Activated CD4-positive, alpha-beta T cell treated with anti-CD3 and anti-CD28 coated beads for 36 hours (primary cell): ENCODE measurements around the gene HAAO. TPM values are rescaled to one million over a fixed set of nuclear protein-coding genes. Genes with fewer than 3 reads are reported as not detected.

Experiments
- ATAC-seq: fragments of 200-7000 bp; cut with Tn5 transposase; one replicate; pipeline ENCODE4 v1.10.0; 2021; ENCODE audit warnings: mild to moderate bottlenecking, moderate library complexity
- CTCF ChIA-PET: fragments of 350-600 bp; sonication (Branson Sonifier 250); formaldehyde crosslinking; loops from one replicate; lab custom pipeline; 2021; ENCODE audit warnings: antibody characterized with exemption; lab: Charles Lee
- POLR2A ChIA-PET: fragments of 350-600 bp; sonication (Branson Sonifier 250); formaldehyde crosslinking; loops from one replicate; lab custom pipeline; 2021; ENCODE audit warnings: antibody characterized with exemption, inconsistent platforms; lab: Charles Lee
- DNase-seq: peaks from one replicate; pipeline ENCODE4 v3.0.0-alpha.2; 2020
- H3K27ac Mint-ChIP-seq: one replicate; pipeline ENCODE4 v1.8.0; 2021; ENCODE audit warnings: mixed read lengths
- H3K27me3 Mint-ChIP-seq: one replicate; pipeline ENCODE4 v1.8.0; 2021; ENCODE audit warnings: mixed read lengths
- H3K36me3 Mint-ChIP-seq: one replicate; pipeline ENCODE4 v1.8.0; 2021; ENCODE audit warnings: low read depth, mixed read lengths
- H3K4me1 Mint-ChIP-seq: one replicate; pipeline ENCODE4 v1.8.0; 2021; ENCODE audit warnings: mixed read lengths
- H3K4me3 Mint-ChIP-seq: one replicate; pipeline ENCODE4 v1.8.0; 2021; ENCODE audit warnings: mild to moderate bottlenecking, moderate library complexity, mixed read lengths
- H3K9me3 Mint-ChIP-seq: one replicate; pipeline ENCODE4 v1.8.0; 2021; ENCODE audit warnings: low read depth, mixed read lengths
- intact Hi-C, 2 experiments: fragments of 100-400 bp; cut with DNase I in 1 of 2; cut with micrococcal nuclease in 1 of 2; formaldehyde crosslinking; loops; one replicate each; pipeline versions ENCODE4 v1.14.2 to v1.15.1; 2022 to 2024; cut with DNase I, micrococcal nuclease
- total RNA-seq, 2 experiments: library from RNA; stranded (reverse); gene quantifications; one replicate each; pipeline ENCODE4 v1.2.3, GENCODE V29; 2021

The HAAO gene
- total RNA-seq, 2 experiments from 2014 or later: 0.86 to 1.2 TPM

DNA sequence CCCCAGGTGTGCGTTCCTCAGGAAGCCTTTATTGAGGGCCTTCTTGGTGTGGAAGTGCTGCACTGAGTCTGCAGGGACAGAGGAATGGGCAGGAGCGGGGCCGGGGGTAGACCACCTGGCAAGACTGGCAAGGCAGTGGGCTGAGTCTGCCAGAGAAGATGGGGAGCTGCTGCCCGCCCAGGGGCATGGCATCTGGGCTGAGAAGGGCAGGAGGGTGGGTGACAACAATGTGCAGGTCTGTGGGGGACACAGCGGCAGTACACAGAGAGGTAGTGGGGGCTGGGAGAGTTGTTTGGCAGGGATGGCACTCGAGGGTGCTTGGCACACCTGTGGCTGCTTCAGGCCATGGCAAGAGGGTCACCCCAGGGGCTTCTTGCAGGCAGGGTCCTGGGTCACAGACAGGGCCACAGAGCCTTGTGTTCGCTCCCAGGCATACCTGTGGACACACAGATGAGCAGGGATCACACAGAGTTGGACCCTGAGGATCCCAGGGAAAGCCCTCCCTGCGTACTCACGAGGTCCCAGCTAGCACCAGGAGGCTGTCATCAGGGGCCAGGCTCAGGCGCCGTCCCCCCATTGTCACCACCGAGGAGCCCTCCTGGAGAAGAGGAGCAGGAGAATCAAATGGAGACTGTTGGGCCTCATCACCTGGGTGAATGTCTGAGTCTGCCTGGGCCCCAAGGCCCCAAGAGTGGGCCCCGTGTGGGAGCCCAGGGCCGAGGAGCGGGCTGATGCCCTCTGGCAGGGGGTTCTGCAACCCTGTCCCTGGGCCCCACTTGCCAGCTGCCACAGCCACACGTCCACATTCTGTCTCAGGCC lies 25.1 kb downstream of the HAAO start:
- Mint-ChIP-seq H3K27ac (no peak overlapping the region), H3K9me3 (no peaks in the 10 kb centered on the region), H3K27me3 (no peaks in the 10 kb centered on the region), H3K36me3 (no peaks in the 10 kb centered on the region), H3K4me1 (no peaks in the 10 kb centered on the region), H3K4me3 (no peak overlapping the region)
- no peak for DNase-seq
- ATAC-seq: no peak
- POLR2A ChIA-PET: no interaction called here
- intact Hi-C loops: no loop called here
- CTCF ChIA-PET: no interaction called here

DNA sequence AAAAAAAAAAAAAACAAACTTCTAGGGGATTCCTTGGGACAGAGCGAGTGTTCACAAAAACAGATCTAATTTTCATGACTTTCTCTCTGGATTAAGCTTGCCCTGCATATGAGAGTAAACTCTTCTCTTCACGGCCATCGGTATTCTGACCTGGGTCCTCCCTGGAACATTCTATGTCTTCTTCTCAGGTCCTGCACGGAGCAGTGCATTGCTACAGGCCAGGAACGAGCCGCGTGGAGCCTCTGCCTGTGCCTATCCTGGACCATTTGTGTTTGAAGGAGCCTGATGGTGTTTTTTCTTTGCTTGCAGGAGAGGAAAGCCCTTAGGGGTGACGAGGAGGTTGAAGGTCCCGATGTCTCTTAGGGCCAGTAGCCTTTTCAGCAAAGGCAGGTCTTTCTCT lies 26.7 kb downstream of the HAAO start:
- no peak for ATAC-seq
- no peaks in the 10 kb centered on the region for H3K9me3 Mint-ChIP-seq
- ChIA-PET CTCF (no interaction called here), POLR2A (no interaction called here)
- H3K36me3 Mint-ChIP-seq: no peaks in the 10 kb centered on the region
- H3K4me3 Mint-ChIP-seq: no peak overlapping the region
- DNase-seq: no peak
- intact Hi-C loops: no loop called here
- H3K27me3 Mint-ChIP-seq: no peaks in the 10 kb centered on the region
- no peak overlapping the region for H3K27ac Mint-ChIP-seq
- H3K4me1 Mint-ChIP-seq: no peaks in the 10 kb centered on the region

DNA sequence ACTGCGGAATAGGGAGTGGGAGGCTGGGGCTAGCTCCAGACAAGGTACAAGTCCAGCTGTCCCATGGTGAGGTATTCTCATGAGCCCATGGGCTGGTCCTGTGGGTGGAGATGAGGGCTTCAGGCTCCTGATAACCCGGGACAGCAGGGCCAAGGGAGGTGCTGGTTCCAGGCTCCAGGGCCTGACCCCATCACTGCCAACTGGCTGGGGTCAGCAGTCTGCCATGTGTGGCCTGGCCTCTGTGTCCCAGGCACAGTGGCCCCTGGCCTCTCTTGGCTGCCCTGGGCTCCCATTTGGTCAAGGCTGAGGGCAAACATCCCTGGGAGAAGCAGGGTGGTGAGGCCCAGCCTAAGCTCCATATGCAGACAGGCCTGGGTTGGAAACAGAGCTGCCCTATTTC lies 27.5 kb downstream of the HAAO start:
- Mint-ChIP-seq H3K9me3 (no peaks in the 10 kb centered on the region), H3K4me1 (no peaks in the 10 kb centered on the region), H3K27ac (no peak overlapping the region), H3K4me3 (no peak overlapping the region), H3K27me3 (no peaks in the 10 kb centered on the region), H3K36me3 (no peaks in the 10 kb centered on the region)
- DNase-seq: no peak
- no peak for ATAC-seq
- ChIA-PET CTCF (no interaction called here), POLR2A (no interaction called here)
- intact Hi-C loops: no loop called here

DNA sequence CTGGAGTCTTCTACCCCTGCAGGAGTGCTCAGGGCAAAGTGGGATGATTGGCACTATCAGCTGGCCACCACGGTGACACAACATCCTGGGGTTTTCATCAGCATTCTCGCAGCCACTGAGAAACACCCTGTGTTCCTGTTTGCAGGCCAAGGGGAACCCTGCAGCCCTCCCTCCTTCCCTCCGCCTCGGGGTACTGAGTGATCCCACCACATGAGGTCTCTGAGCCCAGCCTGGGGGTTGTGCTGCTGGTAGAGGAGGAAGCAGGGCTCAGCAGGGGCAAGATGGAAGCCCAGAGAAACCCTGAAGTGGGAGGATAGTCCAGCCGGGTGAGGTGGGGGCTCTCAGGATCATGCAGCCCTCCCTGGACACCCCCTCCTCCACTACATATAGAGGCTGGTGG lies 28.3 kb downstream of the HAAO start, which contains the start of gene OXER1:
Gene OXER1 (minus strand): TSS at position 40 of the 400 bp plus-strand sequence. CDS start 73 bp downstream, outside the sequence.
- Mint-ChIP-seq H3K27ac (no peak within 1 kb of the TSS), H3K4me3 (no peak within 1 kb of the TSS), H3K9me3 (no peaks in the 10 kb centered on the region), H3K36me3 (no peaks in the 10 kb centered on the region), H3K4me1 (no peaks in the 10 kb centered on the region), H3K27me3 (no peaks in the 10 kb centered on the region)
- ATAC-seq (no peak), DNase-seq (no peak)
- POLR2A ChIA-PET: no interaction called here
- CTCF ChIA-PET: no interaction called here
- intact Hi-C loops: no loop called here

DNA sequence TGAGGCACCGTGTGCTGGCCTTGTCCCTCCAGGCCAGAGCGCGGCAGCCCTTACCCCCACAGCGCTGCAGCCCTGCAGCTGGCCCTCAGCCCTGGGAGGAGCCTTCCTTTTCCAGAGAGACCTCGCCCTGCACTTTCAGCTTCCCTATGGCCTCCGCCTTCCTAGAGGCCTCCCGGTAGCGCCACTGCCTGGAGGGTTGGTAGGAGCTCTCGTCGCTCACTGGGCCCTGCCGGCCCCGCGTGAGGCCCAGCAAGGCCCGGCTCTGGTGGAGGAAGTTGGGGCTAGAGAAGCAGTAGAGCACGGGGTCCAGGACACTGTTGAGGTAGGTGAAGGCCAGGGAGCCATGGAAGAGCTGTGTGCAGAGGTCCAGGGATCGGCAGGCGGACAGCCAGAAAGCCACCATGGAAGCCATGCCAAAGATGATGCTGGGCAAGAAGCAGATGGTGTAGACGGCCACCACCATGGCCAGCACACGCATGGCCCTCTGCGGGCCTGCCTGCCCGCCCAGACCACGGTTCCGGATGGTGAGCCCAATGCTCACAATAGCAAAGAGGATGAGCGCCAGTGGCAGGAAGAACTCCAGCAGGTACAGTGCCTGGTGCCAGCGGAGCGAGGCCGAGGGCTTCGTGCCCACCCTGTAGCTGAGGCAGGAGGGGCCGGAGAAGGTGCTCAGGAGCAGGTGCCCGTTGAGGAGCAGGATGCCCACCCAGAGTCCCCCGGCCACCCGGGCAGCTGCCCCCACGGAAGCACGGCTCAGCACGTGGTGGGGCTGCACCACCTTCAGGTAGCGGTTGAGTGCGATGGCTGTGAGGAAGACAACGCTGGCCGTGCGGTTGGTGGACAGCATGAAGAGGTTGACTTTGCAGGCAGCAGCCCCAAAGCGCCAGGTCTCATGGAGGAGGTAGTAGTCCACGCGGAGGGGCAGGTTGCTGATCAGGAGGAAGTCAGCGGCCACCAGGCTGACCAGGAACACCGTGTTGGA lies 29.3 kb downstream of the HAAO start:
- ATAC-seq (no peak), DNase-seq (no peak)
- ChIA-PET CTCF (no interaction called here), POLR2A (no interaction called here)
- H3K36me3 Mint-ChIP-seq: no peaks in the 10 kb centered on the region
- no peak overlapping the region for H3K27ac Mint-ChIP-seq
- H3K9me3 Mint-ChIP-seq: no peaks in the 10 kb centered on the region
- intact Hi-C loops: no loop called here
- no peaks in the 10 kb centered on the region for H3K4me1 Mint-ChIP-seq
- no peaks in the 10 kb centered on the region for H3K27me3 Mint-ChIP-seq
- no peak overlapping the region for H3K4me3 Mint-ChIP-seq

DNA sequence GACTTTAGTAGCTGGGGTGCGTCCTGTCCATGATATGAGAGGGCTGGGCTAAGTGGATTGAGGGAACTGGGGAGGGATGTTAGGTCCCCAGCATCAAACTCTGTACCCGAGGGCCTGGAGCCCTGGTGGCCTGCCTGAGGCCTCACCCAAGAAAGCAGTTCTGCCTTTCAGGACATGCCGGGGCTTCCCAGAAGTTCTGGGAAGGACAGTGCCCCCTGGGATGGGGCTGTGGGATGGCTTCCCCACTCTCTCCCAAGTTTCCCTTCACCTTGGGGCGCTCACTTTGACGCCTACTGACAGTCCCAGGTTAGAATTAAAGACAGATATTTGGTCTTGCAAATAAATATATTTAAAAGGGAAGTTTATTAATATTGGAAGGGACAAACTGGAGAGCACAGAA lies 30.2 kb downstream of the HAAO start:
- H3K4me3 Mint-ChIP-seq: no peak overlapping the region
- ChIA-PET POLR2A (no interaction called here), CTCF (no interaction called here)
- no peaks in the 10 kb centered on the region for H3K9me3 Mint-ChIP-seq
- DNase-seq (no peak), ATAC-seq (no peak)
- intact Hi-C loops: no loop called here
- H3K4me1 Mint-ChIP-seq: no peaks in the 10 kb centered on the region
- no peak overlapping the region for H3K27ac Mint-ChIP-seq
- no peaks in the 10 kb centered on the region for H3K36me3 Mint-ChIP-seq
- H3K27me3 Mint-ChIP-seq: no peaks in the 10 kb centered on the region

DNA sequence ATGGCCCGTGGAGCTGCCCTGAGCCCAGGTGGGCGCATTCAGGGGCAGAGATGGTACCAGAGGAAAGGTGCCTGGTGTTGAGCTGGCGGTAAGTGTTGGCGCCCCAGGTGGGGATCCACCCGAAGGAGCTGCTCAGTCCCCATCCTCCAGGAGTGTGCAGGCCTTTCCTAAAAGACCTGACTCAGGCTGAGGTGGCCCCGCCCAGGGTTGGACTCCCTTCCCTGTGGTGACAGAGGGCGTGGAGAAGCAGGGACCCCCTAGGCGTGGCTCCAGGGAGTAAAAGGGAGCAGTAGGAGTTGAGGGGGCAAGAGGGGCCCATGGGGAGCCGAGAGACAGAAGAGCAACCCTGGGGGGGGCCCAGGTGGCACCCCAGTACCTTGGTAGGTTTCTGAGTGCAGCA lies 30.8 kb downstream of the HAAO start:
- intact Hi-C loops: no loop called here
- H3K4me1 Mint-ChIP-seq: no peaks in the 10 kb centered on the region
- POLR2A ChIA-PET: no interaction called here
- CTCF ChIA-PET: interaction anchor here (0.6 kb wide), 1 partner anchor 314 kb away, joined by 3 read pairs; no protein-coding TSS in a partner anchor
- DNase-seq (no peak), ATAC-seq (no peak)
- H3K9me3 Mint-ChIP-seq: no peaks in the 10 kb centered on the region
- no peak overlapping the region for H3K27ac Mint-ChIP-seq
- no peaks in the 10 kb centered on the region for H3K27me3 Mint-ChIP-seq
- H3K4me3 Mint-ChIP-seq: no peak overlapping the region
- H3K36me3 Mint-ChIP-seq: no peaks in the 10 kb centered on the region

DNA sequence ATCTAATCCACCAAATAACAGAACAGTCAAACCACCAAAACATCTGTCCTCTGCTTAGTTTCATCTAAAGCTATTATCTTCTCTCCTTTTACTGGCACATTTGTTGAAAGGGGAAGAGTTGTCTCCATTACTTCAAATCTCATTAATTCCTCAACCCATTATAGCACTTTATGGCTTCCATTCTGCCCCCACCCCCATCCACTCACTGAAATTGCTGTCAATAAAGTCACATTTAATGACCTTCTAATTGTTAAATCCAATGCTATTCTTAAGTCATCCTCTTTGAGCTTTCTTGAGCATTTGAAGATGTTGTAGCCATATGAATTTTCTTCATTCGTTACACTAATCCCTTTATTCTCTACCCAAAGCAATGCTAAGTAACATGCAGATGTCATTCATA lies 33.6 kb downstream of the HAAO start:
- CTCF ChIA-PET: interaction anchor here (0.7 to 0.9 kb wide), 2 partner anchors 9 to 819 kb away, joined by 3 to 4 read pairs; no protein-coding TSS in a partner anchor
- intact Hi-C loops: no loop called here
- ATAC-seq (no peak), DNase-seq (no peak)
- Mint-ChIP-seq H3K9me3 (no peaks in the 10 kb centered on the region), H3K27me3 (no peaks in the 10 kb centered on the region), H3K36me3 (peaks cover 2% of the 10 kb centered on the region), H3K4me3 (no peak overlapping the region), H3K4me1 (peaks cover 17% of the 10 kb centered on the region), H3K27ac (no peak overlapping the region)
- POLR2A ChIA-PET: no interaction called here

DNA sequence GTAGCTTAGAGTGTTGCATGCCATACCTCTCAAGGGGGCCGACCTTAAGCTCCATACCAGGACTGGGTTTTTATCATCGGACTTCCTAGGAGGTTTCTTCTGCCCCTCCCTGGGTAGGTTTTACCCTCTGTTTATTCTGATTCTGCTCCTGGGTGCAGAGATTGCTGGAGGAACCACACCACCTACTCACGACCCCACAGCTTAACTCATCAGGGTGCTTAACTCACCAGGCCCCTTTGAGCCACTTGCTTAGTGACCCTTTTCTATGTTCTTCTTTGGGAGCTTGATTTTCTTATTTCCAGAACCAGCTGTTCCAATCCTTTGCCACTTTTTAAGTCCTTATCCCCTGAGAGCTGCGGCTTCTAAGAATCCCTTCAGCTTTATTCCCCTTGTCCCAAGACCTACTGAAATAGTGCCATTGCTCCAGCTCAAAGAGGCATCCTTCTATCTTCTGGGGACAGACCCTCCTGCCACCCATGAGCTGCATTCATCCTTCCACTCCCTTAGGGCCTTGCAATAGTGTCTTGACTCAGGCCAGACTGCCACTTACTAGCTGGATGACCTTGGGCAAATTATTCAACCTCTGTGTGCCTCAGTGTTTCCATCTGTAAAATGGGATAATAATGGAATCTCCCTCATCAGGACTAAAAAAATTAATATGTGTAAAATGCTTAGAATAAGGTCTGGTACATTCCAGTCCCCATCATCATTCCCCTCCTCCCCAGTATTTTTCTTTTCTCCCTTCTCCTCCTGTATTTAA lies 34.2 kb downstream of the HAAO start:
- intact Hi-C loops: no loop called here
- ChIA-PET CTCF (interaction anchor here (0.6 to 1.4 kb wide), 4 partner anchors 9 to 260 kb away, joined by 3 to 4 read pairs (median 3); no protein-coding TSS in a partner anchor), POLR2A (no interaction called here)
- Mint-ChIP-seq H3K36me3 (peaks cover 3% of the 10 kb centered on the region), H3K9me3 (no peaks in the 10 kb centered on the region), H3K27ac (no peak overlapping the region), H3K4me1 (peaks cover 18% of the 10 kb centered on the region), H3K27me3 (no peaks in the 10 kb centered on the region), H3K4me3 (no peak overlapping the region)
- no peak for ATAC-seq
- DNase-seq: no peak

DNA sequence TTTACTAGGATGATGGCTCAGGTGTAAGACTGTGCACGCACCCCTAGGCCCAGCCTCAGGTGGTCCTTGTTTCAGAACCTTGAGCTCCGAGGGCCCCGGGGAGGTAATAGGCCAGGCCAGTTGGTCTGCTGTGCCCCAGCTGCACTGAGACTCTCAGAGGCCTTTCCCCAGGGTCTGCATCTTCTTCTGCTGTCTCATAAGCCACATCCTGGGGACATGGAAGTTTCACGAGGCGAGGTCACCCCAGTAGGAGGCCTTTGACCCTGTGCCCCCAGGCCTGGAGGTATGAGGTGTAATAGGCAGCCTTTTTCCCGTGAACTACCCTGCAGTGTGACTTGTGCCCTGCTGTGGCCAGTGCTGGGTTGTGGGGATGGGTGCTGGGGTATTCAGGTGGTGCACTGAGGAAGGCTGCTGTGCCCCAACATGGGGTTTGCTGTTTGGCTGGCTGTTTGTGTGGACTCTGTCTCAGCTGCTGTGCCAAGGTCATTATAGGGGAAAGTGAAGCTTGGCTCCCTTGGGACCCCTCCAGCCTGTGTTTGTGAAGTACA lies 35.3 kb downstream of the HAAO start:
- ChIA-PET CTCF (interaction anchor here (0.8 to 1.4 kb wide), 3 partner anchors 14 to 259 kb away, joined by 3 to 4 read pairs (median 3); no protein-coding TSS in a partner anchor), POLR2A (no interaction called here)
- no peaks in the 10 kb centered on the region for H3K9me3 Mint-ChIP-seq
- H3K4me3 Mint-ChIP-seq: no peak overlapping the region
- H3K4me1 Mint-ChIP-seq: peaks cover 18% of the 10 kb centered on the region
- DNase-seq (no peak), ATAC-seq (no peak)
- intact Hi-C loops: no loop called here
- H3K27ac Mint-ChIP-seq: no peak overlapping the region
- H3K36me3 Mint-ChIP-seq: peaks cover 4% of the 10 kb centered on the region
- no peaks in the 10 kb centered on the region for H3K27me3 Mint-ChIP-seq
